ENCODE results near the gene FRMPD1. TPM values are rescaled to one million over a fixed set of nuclear protein-coding genes. Genes with fewer than 3 reads are reported as not detected.

Gene FRMPD1
- total and polyA plus RNA-seq, 12 donors, result 0.07 to 0.78 (median 0.18) TPM; not detected in 4

DNA sequence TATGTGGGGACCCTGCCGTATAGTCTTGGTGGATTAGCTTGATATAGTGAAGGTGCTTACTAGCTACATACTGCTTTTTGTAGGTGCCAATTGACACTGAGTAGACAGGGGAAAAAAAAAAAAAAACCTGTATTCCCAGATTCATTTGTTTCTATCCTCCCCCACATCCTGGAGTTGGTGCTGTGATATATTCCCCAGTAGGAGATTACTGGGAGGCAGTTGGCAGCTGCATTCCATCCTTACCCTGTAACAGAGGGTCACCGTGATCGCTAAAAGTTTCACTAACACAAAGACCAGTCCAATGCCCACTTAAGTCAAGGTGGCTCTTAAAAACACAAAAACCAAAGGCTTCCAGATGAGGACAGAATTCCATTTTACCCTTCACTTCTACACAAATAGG lies 30.9 kb upstream of the FRMPD1 start:
- H3K4me3 ChIP-seq, result no peak overlapping the region
- H3K27ac ChIP-seq, result no peak overlapping the region
- TF ChIP-seq, protein P1, sequence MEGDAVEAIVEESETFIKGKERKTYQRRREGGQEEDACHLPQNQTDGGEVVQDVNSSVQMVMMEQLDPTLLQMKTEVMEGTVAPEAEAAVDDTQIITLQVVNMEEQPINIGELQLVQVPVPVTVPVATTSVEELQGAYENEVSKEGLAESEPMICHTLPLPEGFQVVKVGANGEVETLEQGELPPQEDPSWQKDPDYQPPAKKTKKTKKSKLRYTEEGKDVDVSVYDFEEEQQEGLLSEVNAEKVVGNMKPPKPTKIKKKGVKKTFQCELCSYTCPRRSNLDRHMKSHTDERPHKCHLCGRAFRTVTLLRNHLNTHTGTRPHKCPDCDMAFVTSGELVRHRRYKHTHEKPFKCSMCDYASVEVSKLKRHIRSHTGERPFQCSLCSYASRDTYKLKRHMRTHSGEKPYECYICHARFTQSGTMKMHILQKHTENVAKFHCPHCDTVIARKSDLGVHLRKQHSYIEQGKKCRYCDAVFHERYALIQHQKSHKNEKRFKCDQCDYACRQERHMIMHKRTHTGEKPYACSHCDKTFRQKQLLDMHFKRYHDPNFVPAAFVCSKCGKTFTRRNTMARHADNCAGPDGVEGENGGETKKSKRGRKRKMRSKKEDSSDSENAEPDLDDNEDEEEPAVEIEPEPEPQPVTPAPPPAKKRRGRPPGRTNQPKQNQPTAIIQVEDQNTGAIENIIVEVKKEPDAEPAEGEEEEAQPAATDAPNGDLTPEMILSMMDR (IDR thresholded peaks at IDR 0.05), result no peak
- TF ChIP-seq POLR2A (IDR thresholded peaks at IDR 0.05), result no peak
- H3K9me3 ChIP-seq (replicated peaks in 1 of 3), result no peaks in the 10 kb centered on the region
- intact Hi-C loops (cut with DNase I), result no loop called here
- H3K4me1 ChIP-seq (replicated peaks in 1 of 2), result peaks cover 0 to 9% of the 10 kb centered on the region in 2 donors
- H3K36me3 ChIP-seq (replicated peaks in 1 of 2), result no peaks in the 10 kb centered on the region
- no peak for DNase-seq
- 81 to 91% (median 88%) methylated on average over 3 of the region's 3 CpGs for WGBS, 4 donors
- no peaks in the 10 kb centered on the region for H3K27me3 ChIP-seq

DNA sequence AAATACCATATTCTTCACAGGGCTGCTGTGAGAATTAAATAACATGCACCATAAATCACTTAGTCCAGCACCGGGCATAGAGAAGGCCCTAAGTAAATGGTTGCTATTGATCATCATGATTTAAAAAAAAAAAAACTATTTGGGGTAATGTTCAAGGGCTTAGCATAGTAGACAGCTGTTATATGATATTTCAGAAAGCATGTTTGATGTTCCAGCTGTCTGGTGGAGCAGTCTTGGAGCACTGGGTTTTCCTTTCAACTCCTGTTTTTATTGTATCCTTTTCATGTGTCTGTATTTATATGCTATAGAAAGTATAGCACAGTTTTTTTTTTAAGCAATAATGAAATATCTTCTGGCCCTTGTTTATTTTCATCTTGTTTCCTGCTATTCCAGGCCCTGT lies 30.4 kb upstream of the FRMPD1 start:
- WGBS, 4 donors, result 92 to 100% (median 94%) methylated on average over 1 of the region's 1 CpG
- H3K36me3 ChIP-seq (replicated peaks in 1 of 2), result no peaks in the 10 kb centered on the region
- intact Hi-C loops (cut with DNase I), result no loop called here
- TF ChIP-seq, protein P1 (IDR thresholded peaks at IDR 0.05), result no peak
- no peak for TF ChIP-seq POLR2A (IDR thresholded peaks at IDR 0.05)
- H3K27ac ChIP-seq, result no peak overlapping the region
- no peaks in the 10 kb centered on the region for H3K9me3 ChIP-seq (replicated peaks in 1 of 3)
- peaks cover 0 to 4% of the 10 kb centered on the region in 2 donors for H3K4me1 ChIP-seq (replicated peaks in 1 of 2)
- no peak overlapping the region for H3K4me3 ChIP-seq
- H3K27me3 ChIP-seq, result no peaks in the 10 kb centered on the region
- DNase-seq, result no peak

DNA sequence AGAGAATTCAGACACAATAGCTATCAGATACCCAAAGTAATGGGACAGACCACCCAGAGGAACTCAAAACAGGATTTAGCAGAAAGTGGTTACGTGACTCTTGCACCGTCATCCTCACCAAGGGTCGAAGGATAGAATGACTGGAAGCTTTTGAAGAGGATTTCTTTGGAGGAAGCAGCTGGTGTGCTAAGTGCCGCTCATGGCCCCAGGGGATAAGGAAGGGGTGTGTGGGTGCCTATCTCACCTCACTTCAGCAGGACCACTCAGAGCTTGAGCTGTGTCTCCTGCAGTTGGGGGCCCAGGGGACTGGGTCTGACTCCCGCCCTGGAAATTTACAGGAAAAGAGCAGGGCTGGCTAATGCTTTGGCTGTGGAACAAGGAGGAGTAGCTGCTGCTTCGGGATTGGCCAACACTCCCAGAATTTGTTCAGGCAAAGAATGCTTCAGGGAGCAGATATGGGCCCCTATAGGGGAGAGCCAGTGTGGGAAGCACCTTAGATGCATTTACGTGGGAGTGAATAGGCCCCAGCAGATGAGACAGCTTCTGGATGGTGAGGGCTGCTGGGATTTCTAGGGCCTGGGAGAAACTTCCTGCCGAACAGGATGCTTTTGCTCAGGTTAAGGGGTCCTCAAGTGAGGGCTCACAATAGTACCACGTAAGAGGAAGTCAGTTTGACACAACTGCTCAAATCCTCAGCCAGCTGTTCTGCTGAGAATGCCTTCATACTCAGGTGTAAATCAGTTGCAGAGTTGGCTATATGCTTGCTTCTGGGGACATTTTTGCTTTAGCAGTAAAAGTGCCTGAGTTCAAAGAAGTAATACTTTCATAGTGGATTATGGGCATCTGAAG lies 29.3 kb upstream of the FRMPD1 start:
- TF ChIP-seq POLR2A (IDR thresholded peaks at IDR 0.05), result no peak
- TF ChIP-seq, protein P1 (IDR thresholded peaks at IDR 0.05), result no peak
- no peak for DNase-seq
- intact Hi-C loops (cut with DNase I), result no loop called here
- Histone ChIP-seq H3K36me3 (replicated peaks in 1 of 2) (no peaks in the 10 kb centered on the region), H3K27me3 (no peaks in the 10 kb centered on the region), H3K9me3 (replicated peaks in 1 of 3) (no peaks in the 10 kb centered on the region), H3K4me3 (no peak overlapping the region), H3K4me1 (replicated peaks in 1 of 2) (no peaks in the 10 kb centered on the region), H3K27ac (no peak overlapping the region)
- WGBS, 4 donors, result 71 to 81% (median 76%) methylated on average over 8 to 9 of the region's 9 CpGs

DNA sequence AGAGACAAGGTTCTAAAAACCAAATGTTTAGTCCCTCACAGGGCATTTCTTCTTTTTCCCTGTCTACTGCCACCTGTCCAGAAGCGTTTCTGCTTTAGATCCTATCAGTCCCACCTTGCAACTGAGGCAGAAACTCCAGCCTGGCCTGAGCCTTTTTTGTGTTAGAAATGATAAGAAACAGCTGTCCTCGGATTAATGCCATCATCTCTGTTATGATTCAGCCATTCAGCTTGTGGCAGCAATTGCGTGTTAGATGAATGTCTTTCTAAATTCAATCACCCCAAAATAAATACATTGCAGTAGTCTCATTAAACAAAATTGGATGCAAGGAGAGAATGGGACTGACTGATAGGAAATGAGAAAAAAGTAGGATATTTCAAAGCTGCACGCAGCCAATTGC lies 28.3 kb upstream of the FRMPD1 start:
- no peak overlapping the region for H3K4me3 ChIP-seq
- no peak for DNase-seq
- no peaks in the 10 kb centered on the region for H3K36me3 ChIP-seq (replicated peaks in 1 of 2)
- TF ChIP-seq POLR2A (IDR thresholded peaks at IDR 0.05), result no peak
- TF ChIP-seq, protein P1 (IDR thresholded peaks at IDR 0.05), result no peak
- H3K4me1 ChIP-seq (replicated peaks in 1 of 2), result no peaks in the 10 kb centered on the region
- 73 to 84% (median 80%) methylated on average over 4 of the region's 4 CpGs for WGBS, 4 donors
- no peak overlapping the region for H3K27ac ChIP-seq
- no peaks in the 10 kb centered on the region for H3K9me3 ChIP-seq (replicated peaks in 1 of 3)
- intact Hi-C loops (cut with DNase I), result no loop called here
- no peaks in the 10 kb centered on the region for H3K27me3 ChIP-seq

Data from adrenal gland (tissue), 12 donors.